Activated CD8-positive, alpha-beta memory T cell treated with anti-CD3 and anti-CD28 coated beads, Interleukin-2, amount 50 U/mL, for 1 hour (primary cell): ENCODE data around the gene RPUSD1.
"Not testable (repeated sequence)": the region's sequence is repeated elsewhere in the genome, so short reads cannot be mapped to it uniquely, and the experiment has no call there.

Experiments used
- DNase-seq: peaks from one replicate; pipeline ENCODE4 v3.0.0-alpha.2; 2020; ENCODE audit errors: extremely low read depth

The RPUSD1 gene

GRCh38 chr16:766008-766819, 22.0 kb downstream of the RPUSD1 start:
- no peak for DNase-seq

GRCh38 chr16:765488-765865, 22.7 kb downstream of the RPUSD1 start:
- DNase-seq: no peak

- DNase-seq: no peak
Observed at GRCh38 chr16:764848-765487, 23.2 kb downstream of the RPUSD1 start.

- DNase-seq: no peak
Observed at GRCh38 chr16:764184-764750, 23.9 kb downstream of the RPUSD1 start.

GRCh38 chr16:763369-764183, 24.6 kb downstream of the RPUSD1 start:
- DNase-seq: no peak

GRCh38 chr16:762595-763268, 25.4 kb downstream of the RPUSD1 start:
- DNase-seq: no peak

- no peak for DNase-seq
Observed at GRCh38 chr16:761625-762513, 26.3 kb downstream of the RPUSD1 start.

- no peak for DNase-seq
Observed at GRCh38 chr16:760545-761343, 27.4 kb downstream of the RPUSD1 start, which contains the start of gene MSLN. Gene MSLN, plus strand, starts transcription at chr16:760734. Its CDS starts 1,947 bp downstream, at chr16:762681.

- no peak for DNase-seq
Observed at GRCh38 chr16:760065-760464, 28.1 kb downstream of the RPUSD1 start.

- DNase-seq: no peak
Observed at GRCh38 chr16:759110-759910, 28.9 kb downstream of the RPUSD1 start.

- DNase-seq: no peak
Observed at GRCh38 chr16:756428-756827, 31.8 kb downstream of the RPUSD1 start.

GRCh38 chr16:754656-755055, 33.5 kb downstream of the RPUSD1 start:
- no peak for DNase-seq

- not testable (repeated sequence) for DNase-seq
Observed at GRCh38 chr16:754121-754607, 34.0 kb downstream of the RPUSD1 start.

- no peak for DNase-seq
Observed at GRCh38 chr16:752007-752312, 36.2 kb downstream of the RPUSD1 start.

- DNase-seq: no peak
Observed at GRCh38 chr16:751152-752006, 36.8 kb downstream of the RPUSD1 start.

- DNase-seq: no peak
Observed at GRCh38 chr16:750485-750884, 37.7 kb downstream of the RPUSD1 start.

- no peak for DNase-seq
Observed at GRCh38 chr16:749010-749409, 39.2 kb downstream of the RPUSD1 start.
